Panc1 (cell line): Measurements from ENCODE around the gene PTPRS.

Source experiments
- POLR2AphosphoS5 ChIP-seq: IDR thresholded peaks from 2 replicates; pipeline ENCODE4 v1.6.1; 2012; ENCODE audit warnings: mild to moderate bottlenecking, low read depth, low read length, moderate library complexity
- TF ChIP-seq, protein P1 (sequence below): fragments of 450-650 bp; IDR thresholded peaks from 2 replicates; pipeline ENCODE4 v1.5.1; 2017; ENCODE audit warnings: mild to moderate bottlenecking
- TF ChIP-seq, protein P2 (sequence below), 2 experiments: IDR thresholded peaks; 2 replicates each; pipeline ENCODE4 v1.6.1; 2011 to 2012; ENCODE audit warnings: low read depth in 2 of 2, control low read depth in 1 of 2, low read length in 1 of 2, mild to moderate bottlenecking in 1 of 2, moderate library complexity in 1 of 2; ENCODE audit not compliant: insufficient read depth in 1 of 2

DNA sequence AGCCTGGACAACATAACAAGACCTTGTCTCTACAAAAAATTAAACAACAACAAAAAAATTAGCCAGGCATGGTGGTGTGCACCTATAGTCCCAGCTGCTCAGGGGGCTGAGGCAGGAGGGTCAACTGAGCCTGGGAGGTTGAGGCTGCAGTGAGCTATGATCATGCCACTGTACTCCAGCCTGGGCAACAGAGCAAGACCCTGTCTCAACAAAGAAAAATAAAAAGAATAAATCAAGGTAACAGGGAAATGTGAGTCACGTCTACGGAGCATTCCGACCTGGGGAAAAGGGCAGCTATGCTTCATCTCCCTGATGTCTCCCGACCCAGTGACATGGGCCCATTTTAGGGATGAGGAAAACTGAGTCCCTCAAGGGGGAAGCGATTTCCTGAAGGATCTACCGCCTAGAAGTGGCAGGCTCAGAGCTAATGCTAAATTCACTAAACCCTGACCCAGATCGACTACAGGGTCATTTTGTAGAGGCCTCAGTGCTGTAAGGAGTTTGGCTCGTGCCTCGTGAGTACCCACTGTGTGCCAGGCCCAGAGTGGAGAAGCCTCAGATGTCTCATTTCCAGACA is 19.5 kb downstream of the PTPRS start:
- TF ChIP-seq, protein P1, sequence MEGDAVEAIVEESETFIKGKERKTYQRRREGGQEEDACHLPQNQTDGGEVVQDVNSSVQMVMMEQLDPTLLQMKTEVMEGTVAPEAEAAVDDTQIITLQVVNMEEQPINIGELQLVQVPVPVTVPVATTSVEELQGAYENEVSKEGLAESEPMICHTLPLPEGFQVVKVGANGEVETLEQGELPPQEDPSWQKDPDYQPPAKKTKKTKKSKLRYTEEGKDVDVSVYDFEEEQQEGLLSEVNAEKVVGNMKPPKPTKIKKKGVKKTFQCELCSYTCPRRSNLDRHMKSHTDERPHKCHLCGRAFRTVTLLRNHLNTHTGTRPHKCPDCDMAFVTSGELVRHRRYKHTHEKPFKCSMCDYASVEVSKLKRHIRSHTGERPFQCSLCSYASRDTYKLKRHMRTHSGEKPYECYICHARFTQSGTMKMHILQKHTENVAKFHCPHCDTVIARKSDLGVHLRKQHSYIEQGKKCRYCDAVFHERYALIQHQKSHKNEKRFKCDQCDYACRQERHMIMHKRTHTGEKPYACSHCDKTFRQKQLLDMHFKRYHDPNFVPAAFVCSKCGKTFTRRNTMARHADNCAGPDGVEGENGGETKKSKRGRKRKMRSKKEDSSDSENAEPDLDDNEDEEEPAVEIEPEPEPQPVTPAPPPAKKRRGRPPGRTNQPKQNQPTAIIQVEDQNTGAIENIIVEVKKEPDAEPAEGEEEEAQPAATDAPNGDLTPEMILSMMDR: no peak
- TF ChIP-seq POLR2AphosphoS5: no peak
- TF ChIP-seq, protein P2, sequence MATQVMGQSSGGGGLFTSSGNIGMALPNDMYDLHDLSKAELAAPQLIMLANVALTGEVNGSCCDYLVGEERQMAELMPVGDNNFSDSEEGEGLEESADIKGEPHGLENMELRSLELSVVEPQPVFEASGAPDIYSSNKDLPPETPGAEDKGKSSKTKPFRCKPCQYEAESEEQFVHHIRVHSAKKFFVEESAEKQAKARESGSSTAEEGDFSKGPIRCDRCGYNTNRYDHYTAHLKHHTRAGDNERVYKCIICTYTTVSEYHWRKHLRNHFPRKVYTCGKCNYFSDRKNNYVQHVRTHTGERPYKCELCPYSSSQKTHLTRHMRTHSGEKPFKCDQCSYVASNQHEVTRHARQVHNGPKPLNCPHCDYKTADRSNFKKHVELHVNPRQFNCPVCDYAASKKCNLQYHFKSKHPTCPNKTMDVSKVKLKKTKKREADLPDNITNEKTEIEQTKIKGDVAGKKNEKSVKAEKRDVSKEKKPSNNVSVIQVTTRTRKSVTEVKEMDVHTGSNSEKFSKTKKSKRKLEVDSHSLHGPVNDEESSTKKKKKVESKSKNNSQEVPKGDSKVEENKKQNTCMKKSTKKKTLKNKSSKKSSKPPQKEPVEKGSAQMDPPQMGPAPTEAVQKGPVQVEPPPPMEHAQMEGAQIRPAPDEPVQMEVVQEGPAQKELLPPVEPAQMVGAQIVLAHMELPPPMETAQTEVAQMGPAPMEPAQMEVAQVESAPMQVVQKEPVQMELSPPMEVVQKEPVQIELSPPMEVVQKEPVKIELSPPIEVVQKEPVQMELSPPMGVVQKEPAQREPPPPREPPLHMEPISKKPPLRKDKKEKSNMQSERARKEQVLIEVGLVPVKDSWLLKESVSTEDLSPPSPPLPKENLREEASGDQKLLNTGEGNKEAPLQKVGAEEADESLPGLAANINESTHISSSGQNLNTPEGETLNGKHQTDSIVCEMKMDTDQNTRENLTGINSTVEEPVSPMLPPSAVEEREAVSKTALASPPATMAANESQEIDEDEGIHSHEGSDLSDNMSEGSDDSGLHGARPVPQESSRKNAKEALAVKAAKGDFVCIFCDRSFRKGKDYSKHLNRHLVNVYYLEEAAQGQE (IDR thresholded peaks at IDR 0.05; ENCODE audit: insufficient read depth in 1 of 2, low read depth in 2 of 2, low read length in 1 of 2): no peak
